A549 (cell line): ENCODE measurements around the gene NAP1L4. TPM values are rescaled to one million over a fixed set of nuclear protein-coding genes. Genes with fewer than 3 reads are reported as not detected.

ENCODE experiments used
- ATAC-seq, 2 experiments: fragments of 200-7000 bp in 1 of 2; fragments of >200 bp in 1 of 2; cut with Nextera tagmentation in 1 of 2; cut with Tn5 transposase in 1 of 2; 3 replicates each; pipeline versions ENCODE4 v1.8.0 to v1.9.1; 2018 to 2020; ENCODE audit warnings: mild to moderate bottlenecking in 1 of 2, moderate library complexity in 1 of 2
- CTCF ChIA-PET: fragments of 300-600 bp; sonication (Branson Sonifier 250); formaldehyde crosslinking; extraction: SDS; loops from one replicate; lab custom pipeline; 2021; ENCODE audit warnings: antibody characterized with exemption, inconsistent platforms; lab: Yijun Ruan, JAX
- POLR2A ChIA-PET: fragments of 350-600 bp; formaldehyde crosslinking; extraction: SDS; loops from one replicate; lab custom pipeline; 2021; ENCODE audit warnings: antibody characterized with exemption, inconsistent platforms; lab: Yijun Ruan, JAX
- DNase-seq, 2 experiments: peaks; one replicate each; pipeline versions ENCODE4 v3.0.0 to v3.0.0-alpha.2; 2011 to 2016; ENCODE audit warnings: low read depth in 1 of 2, low spot score in 1 of 2
- FAIRE-seq: peaks from 2 replicates; lab custom pipeline; 2011; peaks lifted over from hg19 to GRCh38; lab: Jason Lieb, UNC
- H3K27ac ChIP-seq, 2 experiments: fragments of >200 bp; sonication (Bioruptor Twin); formaldehyde crosslinking; 3 replicates each; pipeline ENCODE4 v1.5.1; 2016 to 2017
- H3K4me1 ChIP-seq: fragments of >200 bp; sonication (Bioruptor Twin); formaldehyde crosslinking; 3 replicates; pipeline ENCODE4 v1.6.1; 2016
- H3K4me2 ChIP-seq: fragments of >200 bp; sonication (Bioruptor Twin); formaldehyde crosslinking; 3 replicates; pipeline ENCODE4 v1.6.1; 2016
- H3K4me3 ChIP-seq: fragments of >200 bp; sonication (Bioruptor Twin); formaldehyde crosslinking; 3 replicates; pipeline ENCODE4 v1.5.1; 2016
- H3K9me3 ChIP-seq: fragments of >200 bp; sonication (Bioruptor Twin); formaldehyde crosslinking; 3 replicates; pipeline ENCODE4 v1.6.1; 2016
- ATOH8 ChIP-seq: fragments of 250-450 bp; sonication (Bioruptor Pico); IDR thresholded peaks from 2 replicates; pipeline ENCODE4 v1.5.0; 2020; ENCODE audit warnings: low read depth, mild to moderate bottlenecking, moderate library complexity
- CBX8 ChIP-seq: fragments of 200-600 bp; sonication (generic); IDR thresholded peaks from 2 replicates; pipeline ENCODE4 v1.6.1; 2016
- CHD2 ChIP-seq: fragments of 150-350 bp; IDR thresholded peaks from 2 replicates; pipeline ENCODE4 v1.6.1; 2014; ENCODE audit warnings: low read length; ENCODE audit not compliant: partially characterized antibody
- CHD4 ChIP-seq: fragments of 200-600 bp; sonication (generic); IDR thresholded peaks from 2 replicates; pipeline ENCODE4 v1.6.1; 2016; ENCODE audit warnings: antibody characterized with exemption, mild to moderate bottlenecking, borderline replicate concordance
- E2F6 ChIP-seq: IDR thresholded peaks from 2 replicates; pipeline ENCODE4 v1.6.1; 2012; ENCODE audit warnings: low read depth, borderline replicate concordance
- EHF ChIP-seq: fragments of 250-450 bp; sonication (Bioruptor Pico); IDR thresholded peaks from 2 replicates; pipeline ENCODE4 v1.5.0; 2020; ENCODE audit warnings: mild to moderate bottlenecking
- FOSB ChIP-seq: fragments of 250-450 bp; sonication (Bioruptor Pico); IDR thresholded peaks from 2 replicates; pipeline ENCODE4 v1.5.0; 2020; ENCODE audit warnings: mild to moderate bottlenecking, moderate library complexity
- FOSL2 ChIP-seq, 2 experiments: fragments of 450-650 bp in 1 of 2; fragments of >200 bp in 1 of 2; sonication (Bioruptor Twin) in 1 of 2; formaldehyde crosslinking; IDR thresholded peaks; 2 replicates each; pipeline versions ENCODE4 v1.5.0 to v1.6.1; 2016 to 2020; ENCODE audit warnings: mild to moderate bottlenecking in 1 of 2, moderate library complexity in 1 of 2
- HOXB13 ChIP-seq: fragments of 250-450 bp; sonication (Bioruptor Pico); IDR thresholded peaks from 2 replicates; pipeline ENCODE4 v1.5.0; 2020; ENCODE audit warnings: low read depth, mild to moderate bottlenecking, moderate library complexity
- HOXB5 ChIP-seq: fragments of 250-450 bp; sonication (Bioruptor Pico); IDR thresholded peaks from 2 replicates; pipeline ENCODE4 v1.5.0; 2020; ENCODE audit warnings: mild to moderate bottlenecking, moderate library complexity
- JUNB ChIP-seq: fragments of >200 bp; sonication (Bioruptor Twin); formaldehyde crosslinking; IDR thresholded peaks from 2 replicates; pipeline ENCODE4 v1.6.1; 2016
- MAFK ChIP-seq: fragments of 450-650 bp; IDR thresholded peaks from 2 replicates; pipeline ENCODE4 v1.6.1; 2014; ENCODE audit not compliant: partially characterized antibody
- NFE2L2 ChIP-seq: fragments of 150-350 bp; conservative IDR thresholded peaks from 2 replicates; pipeline ENCODE4 v1.6.1; 2014; ENCODE audit warnings: low read length
- NPAS2 ChIP-seq: fragments of 250-450 bp; sonication (Bioruptor Pico); IDR thresholded peaks from 2 replicates; pipeline ENCODE4 v1.8.0; 2022; ENCODE audit warnings: mild to moderate bottlenecking, moderate library complexity, borderline replicate concordance
- NR3C1 ChIP-seq: fragments of >200 bp; sonication (Bioruptor Twin); formaldehyde crosslinking; IDR thresholded peaks from 3 replicates; pipeline ENCODE4 v1.6.1; 2017
- PHF8 ChIP-seq: fragments of 200-600 bp; sonication (generic); IDR thresholded peaks from 2 replicates; pipeline ENCODE4 v1.6.1; 2016; ENCODE audit warnings: low read depth, mild to moderate bottlenecking, antibody characterized with exemption, moderate library complexity, borderline replicate concordance
- POLR2AphosphoS2 ChIP-seq: conservative IDR thresholded peaks from 2 replicates; pipeline ENCODE4 v1.6.1; 2012; ENCODE audit warnings: low read length, improper control_type of control experiment, inconsistent platforms
- RARB ChIP-seq: fragments of 250-450 bp; sonication (Bioruptor Pico); IDR thresholded peaks from 2 replicates; pipeline ENCODE4 v1.8.0; 2021; ENCODE audit warnings: mild to moderate bottlenecking, moderate library complexity
- RCOR1 ChIP-seq: fragments of 150-350 bp; IDR thresholded peaks from 2 replicates; pipeline ENCODE4 v1.6.1; 2014; ENCODE audit warnings: antibody characterized with exemption, low read length, low read depth
- RNF2 ChIP-seq: fragments of 200-600 bp; sonication (generic); IDR thresholded peaks from 2 replicates; pipeline ENCODE4 v1.6.1; 2016; ENCODE audit warnings: low read depth, mild to moderate bottlenecking, antibody characterized with exemption, moderate library complexity, borderline replicate concordance
- TFCP2L1 ChIP-seq: fragments of 250-450 bp; sonication (Bioruptor Pico); IDR thresholded peaks from 2 replicates; pipeline ENCODE4 v1.5.0; 2021; ENCODE audit warnings: mild to moderate bottlenecking
- ZC3H11A ChIP-seq: fragments of 450-650 bp; IDR thresholded peaks from 2 replicates; pipeline ENCODE4 v1.6.1; 2014; ENCODE audit warnings: antibody characterized with exemption, mild to moderate bottlenecking
- ZNF302 ChIP-seq: fragments of 250-450 bp; sonication (Bioruptor Pico); IDR thresholded peaks from 2 replicates; pipeline ENCODE4 v1.9.0; 2021; ENCODE audit warnings: inconsistent platforms, mild to moderate bottlenecking, moderate library complexity
- WGBS: methylation state at CpG from one replicate; pipeline ENCODE4 v1.1.6; 2017; ENCODE audit errors: missing lambda C conversion rate; 5-methylcytosine and 5-hydroxymethylcytosine counted together
- polyA plus RNA-seq, 4 experiments: library from polyadenylated mRNA; depleted of rRNA in 3 of 4; stranded (reverse); fragments of >200 nt; fragmentation: RNase III in 1 of 4; extraction: RNeasy Plus Mini Kit Qiagen cat#74134 plus additional on column Dnase treatment in 1 of 4; gene quantifications; 2 replicates in 3 of 4; 3 replicates in 1 of 4; pipeline ENCODE4 v1.2.3, GENCODE V29; 2011 to 2017
- TF ChIP-seq, protein P1 (sequence below): fragments of >200 bp; sonication (Bioruptor Twin); formaldehyde crosslinking; IDR thresholded peaks from 3 replicates; pipeline ENCODE4 v1.5.1; 2016
- TF ChIP-seq, protein P2 (sequence below): fragments of 150-350 bp; IDR thresholded peaks from 2 replicates; pipeline ENCODE4 v1.6.1; 2014; ENCODE audit warnings: low read depth, mild to moderate bottlenecking, low read length
- TF ChIP-seq, protein P3 (sequence below): fragments of 450-650 bp; IDR thresholded peaks from 2 replicates; pipeline ENCODE4 v1.6.1; 2014; ENCODE audit warnings: antibody characterized with exemption

The NAP1L4 gene
- polyA plus RNA-seq, 2 of the 4 experiments (the other 2 are of a cell fraction), result 132 to 148 TPM

DNA sequence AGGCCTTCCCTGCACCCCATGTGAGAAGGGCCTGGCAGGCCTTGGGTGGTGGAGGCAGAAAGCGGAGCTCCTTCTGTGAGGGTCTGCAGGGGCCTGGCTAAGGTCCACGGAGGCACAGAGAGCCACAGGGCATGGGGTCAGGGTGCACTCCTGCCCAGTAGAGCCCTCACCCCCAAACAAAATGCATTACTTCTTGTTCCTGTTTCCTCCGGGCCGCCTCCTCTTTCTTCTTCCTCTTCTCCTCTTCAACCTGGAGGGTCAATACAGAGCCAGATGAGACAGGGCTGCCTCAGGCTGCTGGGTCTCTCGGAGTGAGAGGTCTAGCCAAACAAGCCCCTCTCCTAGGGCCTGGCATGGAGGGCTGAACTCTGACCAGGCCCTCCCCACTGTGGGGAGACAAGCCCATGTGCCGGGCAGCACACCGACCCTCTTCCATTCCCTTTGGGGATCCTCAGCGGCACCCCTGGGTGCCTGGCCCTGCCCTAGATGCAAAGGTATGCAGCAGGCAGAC is 10.3 kb upstream of the NAP1L4 start:
- POLR2A ChIA-PET, result no interaction called here

GRCh38 chr11:3001496-3001895 is 9.4 kb upstream of the NAP1L4 start:
- ATAC-seq (no peak), DNase-seq (no peak), FAIRE-seq (no peak)
- no peak overlapping the region for H3K4me2 ChIP-seq
- no peak overlapping the region for H3K4me3 ChIP-seq
- WGBS, result 84% methylated on average over 6 of the region's 6 CpGs
- no peaks in the 10 kb centered on the region for H3K9me3 ChIP-seq
- POLR2A ChIA-PET, result interaction anchor here (1.4 kb wide), 1 partner anchor 9 kb away, joined by 3 read pairs; the partner anchor contains the start of gene NAP1L4
- no peaks in the 10 kb centered on the region for H3K4me1 ChIP-seq
- no peak overlapping the region for H3K27ac ChIP-seq
- no peak for TF ChIP-seq POLR2AphosphoS2
- TF ChIP-seq, protein P1, sequence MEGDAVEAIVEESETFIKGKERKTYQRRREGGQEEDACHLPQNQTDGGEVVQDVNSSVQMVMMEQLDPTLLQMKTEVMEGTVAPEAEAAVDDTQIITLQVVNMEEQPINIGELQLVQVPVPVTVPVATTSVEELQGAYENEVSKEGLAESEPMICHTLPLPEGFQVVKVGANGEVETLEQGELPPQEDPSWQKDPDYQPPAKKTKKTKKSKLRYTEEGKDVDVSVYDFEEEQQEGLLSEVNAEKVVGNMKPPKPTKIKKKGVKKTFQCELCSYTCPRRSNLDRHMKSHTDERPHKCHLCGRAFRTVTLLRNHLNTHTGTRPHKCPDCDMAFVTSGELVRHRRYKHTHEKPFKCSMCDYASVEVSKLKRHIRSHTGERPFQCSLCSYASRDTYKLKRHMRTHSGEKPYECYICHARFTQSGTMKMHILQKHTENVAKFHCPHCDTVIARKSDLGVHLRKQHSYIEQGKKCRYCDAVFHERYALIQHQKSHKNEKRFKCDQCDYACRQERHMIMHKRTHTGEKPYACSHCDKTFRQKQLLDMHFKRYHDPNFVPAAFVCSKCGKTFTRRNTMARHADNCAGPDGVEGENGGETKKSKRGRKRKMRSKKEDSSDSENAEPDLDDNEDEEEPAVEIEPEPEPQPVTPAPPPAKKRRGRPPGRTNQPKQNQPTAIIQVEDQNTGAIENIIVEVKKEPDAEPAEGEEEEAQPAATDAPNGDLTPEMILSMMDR, result no peak
- TF ChIP-seq ZNF302, result no peak
- TF ChIP-seq, all 56 proteins: peak for 0
- CTCF ChIA-PET, result interaction anchor here (1.2 to 2.0 kb wide), 5 partner anchors 10 to 90 kb away, joined by 3 to 6 read pairs (median 4); partner anchors contain the start of gene NAP1L4

More for the DNA sequence above, 10.3 kb upstream of the NAP1L4 start:
- Histone ChIP-seq H3K4me1 (no peaks in the 10 kb centered on the region), H3K9me3 (no peaks in the 10 kb centered on the region), H3K27ac (no peak overlapping the region), H3K4me3 (no peak overlapping the region), H3K4me2 (no peak overlapping the region)
- TF ChIP-seq FOSB (CRISPR knock-in tag) (no peak), RNF2 (no peak), E2F6 (no peak), ATOH8 (CRISPR knock-in tag) (no peak), JUNB (no peak), RARB (CRISPR knock-in tag) (no peak), RCOR1 (no peak)
- CTCF ChIA-PET, result interaction anchor here (1.5 to 1.7 kb wide), 4 partner anchors 11 to 35 kb away, joined by 4 to 8 read pairs (median 6); partner anchors contain the start of gene NAP1L4
- ATAC-seq (no peak), DNase-seq (no peak), FAIRE-seq (no peak)
- 89% methylated on average over 6 of the region's 8 CpGs for WGBS

- FAIRE-seq (no peak), DNase-seq (no peak), ATAC-seq (no peak)
- ChIA-PET POLR2A (interaction anchor here (1.4 kb wide), 1 partner anchor 8 kb away, joined by 3 read pairs; the partner anchor contains the start of gene NAP1L4), CTCF (interaction anchor here (0.9 to 2.0 kb wide), 7 partner anchors 21 to 408 kb away, joined by 3 to 6 read pairs (median 4); no protein-coding TSS in a partner anchor)
- Histone ChIP-seq H3K9me3 (no peaks in the 10 kb centered on the region), H3K4me2 (no peak overlapping the region), H3K27ac (no peak overlapping the region), H3K4me3 (no peak overlapping the region), H3K4me1 (no peaks in the 10 kb centered on the region)
- 93% methylated on average over 14 of the region's 17 CpGs for WGBS
- TF ChIP-seq HOXB13 (CRISPR knock-in tag) (no peak), CHD2 (no peak), MAFK (no peak), FOSL2 (IDR thresholded peaks at IDR 0.05) (no peak), FOSL2 (CRISPR knock-in tag; IDR thresholded peaks at IDR 0.05) (no peak), EHF (no peak), PHF8 (no peak), CBX8 (no peak), NFE2L2 (no peak), NPAS2 (CRISPR knock-in tag) (no peak), HOXB5 (CRISPR knock-in tag) (no peak), TFCP2L1 (no peak), NR3C1 (no peak), RCOR1 (no peak), POLR2AphosphoS2 (no peak), CHD4 (no peak), ZC3H11A (no peak)
- TF ChIP-seq, protein P2, sequence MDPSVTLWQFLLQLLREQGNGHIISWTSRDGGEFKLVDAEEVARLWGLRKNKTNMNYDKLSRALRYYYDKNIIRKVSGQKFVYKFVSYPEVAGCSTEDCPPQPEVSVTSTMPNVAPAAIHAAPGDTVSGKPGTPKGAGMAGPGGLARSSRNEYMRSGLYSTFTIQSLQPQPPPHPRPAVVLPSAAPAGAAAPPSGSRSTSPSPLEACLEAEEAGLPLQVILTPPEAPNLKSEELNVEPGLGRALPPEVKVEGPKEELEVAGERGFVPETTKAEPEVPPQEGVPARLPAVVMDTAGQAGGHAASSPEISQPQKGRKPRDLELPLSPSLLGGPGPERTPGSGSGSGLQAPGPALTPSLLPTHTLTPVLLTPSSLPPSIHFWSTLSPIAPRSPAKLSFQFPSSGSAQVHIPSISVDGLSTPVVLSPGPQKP, result no peak
- TF ChIP-seq, protein P3, sequence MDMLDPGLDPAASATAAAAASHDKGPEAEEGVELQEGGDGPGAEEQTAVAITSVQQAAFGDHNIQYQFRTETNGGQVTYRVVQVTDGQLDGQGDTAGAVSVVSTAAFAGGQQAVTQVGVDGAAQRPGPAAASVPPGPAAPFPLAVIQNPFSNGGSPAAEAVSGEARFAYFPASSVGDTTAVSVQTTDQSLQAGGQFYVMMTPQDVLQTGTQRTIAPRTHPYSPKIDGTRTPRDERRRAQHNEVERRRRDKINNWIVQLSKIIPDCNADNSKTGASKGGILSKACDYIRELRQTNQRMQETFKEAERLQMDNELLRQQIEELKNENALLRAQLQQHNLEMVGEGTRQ, result no peak
These were observed 8.2 kb upstream of the NAP1L4 start for GRCh38 chr11:3000032-3000961.
